Endodermal cell (in vitro differentiated cells): Measurements from ENCODE around the gene HNRNPAB. TPM values are rescaled to one million over a fixed set of nuclear protein-coding genes. Genes with fewer than 3 reads are reported as not detected.

Source experiments
- DNase-seq: peaks from one replicate; pipeline ENCODE4 v3.0.0-alpha.2; 2017
- H3K27ac ChIP-seq: 2 replicates; pipeline ENCODE4 v1.5.1; 2013; ENCODE audit warnings: mild to moderate bottlenecking, low read depth, low read length, moderate library complexity
- H3K27me3 ChIP-seq: 2 replicates; pipeline ENCODE4 v1.6.1; 2013; ENCODE audit warnings: mild to moderate bottlenecking, low read length, moderate library complexity; ENCODE audit not compliant: insufficient read depth, control insufficient read depth, poor library complexity, severe bottlenecking
- H3K36me3 ChIP-seq: 2 replicates; pipeline ENCODE4 v1.7.0; 2013; ENCODE audit warnings: mild to moderate bottlenecking, low read length, moderate library complexity; ENCODE audit not compliant: control insufficient read depth, insufficient read depth
- H3K4me1 ChIP-seq: one replicate; pipeline ENCODE4 v1.7.0; 2013; ENCODE audit warnings: low read length; ENCODE audit not compliant: control insufficient read depth, insufficient read depth
- H3K4me3 ChIP-seq: 2 replicates; pipeline ENCODE4 v1.5.1; 2013; ENCODE audit warnings: mild to moderate bottlenecking, low read length, moderate library complexity
- H3K9ac ChIP-seq: 2 replicates; pipeline ENCODE4 v1.6.1; 2013; ENCODE audit warnings: mild to moderate bottlenecking, low read length, moderate library complexity; ENCODE audit not compliant: poor library complexity, severe bottlenecking; ENCODE audit errors: extremely low read depth
- H3K9me3 ChIP-seq: 2 replicates; pipeline ENCODE4 v1.6.1; 2013; ENCODE audit warnings: mild to moderate bottlenecking, low read length, moderate library complexity; ENCODE audit not compliant: control insufficient read depth
- H3K27ac Mint-ChIP-seq: 2 replicates; pipeline ENCODE4 v1.8.0; 2020; ENCODE audit warnings: mixed read lengths
- H3K27me3 Mint-ChIP-seq: 2 replicates; pipeline ENCODE4 v1.8.0; 2021; ENCODE audit warnings: mild to moderate bottlenecking, mixed read lengths; ENCODE audit not compliant: insufficient read depth
- H3K36me3 Mint-ChIP-seq: 2 replicates; pipeline ENCODE4 v1.8.0; 2020; ENCODE audit warnings: low read depth, mixed read lengths
- H3K4me1 Mint-ChIP-seq: 2 replicates; pipeline ENCODE4 v1.8.0; 2020; ENCODE audit warnings: mixed read lengths
- H3K4me3 Mint-ChIP-seq: 2 replicates; pipeline ENCODE4 v1.8.0; 2020; ENCODE audit warnings: mild to moderate bottlenecking, moderate library complexity, mixed read lengths
- H3K9me3 Mint-ChIP-seq: 2 replicates; pipeline ENCODE4 v1.8.0; 2020; ENCODE audit warnings: mild to moderate bottlenecking, mixed read lengths
- WGBS, 2 experiments: methylation state at CpG; one replicate each; pipeline versions ENCODE4 v1.1.5 to v1.1.7; 2013; ENCODE audit warnings: missing lambda C conversion rate in 2 of 2, mixed read lengths in 1 of 2; ENCODE audit not compliant: insufficient coverage in 1 of 2, insufficient read length in 1 of 2; 5-methylcytosine and 5-hydroxymethylcytosine counted together
- total RNA-seq, 2 donors: library from RNA; stranded (reverse); fragmentation: NEBNext Ultra II Directional in 1 of 2; extraction: Animal tissue kit (Norgen Biotek cat#: 25700) in 1 of 2; gene quantifications; 2 replicates in 1 of 2; 3 replicates in 1 of 2; pipeline ENCODE4 v1.2.1, GENCODE V29; 2021
- TF ChIP-seq, protein P1 (sequence below): fragments of 200-600 bp; sonication (generic); conservative IDR thresholded peaks from 2 replicates; pipeline ENCODE4 v1.5.0; 2021; ENCODE audit warnings: antibody characterized with exemption, mild to moderate bottlenecking

The HNRNPAB gene
- total RNA-seq, 2 donors from 2014 or later, result 343 to 353 TPM

DNA sequence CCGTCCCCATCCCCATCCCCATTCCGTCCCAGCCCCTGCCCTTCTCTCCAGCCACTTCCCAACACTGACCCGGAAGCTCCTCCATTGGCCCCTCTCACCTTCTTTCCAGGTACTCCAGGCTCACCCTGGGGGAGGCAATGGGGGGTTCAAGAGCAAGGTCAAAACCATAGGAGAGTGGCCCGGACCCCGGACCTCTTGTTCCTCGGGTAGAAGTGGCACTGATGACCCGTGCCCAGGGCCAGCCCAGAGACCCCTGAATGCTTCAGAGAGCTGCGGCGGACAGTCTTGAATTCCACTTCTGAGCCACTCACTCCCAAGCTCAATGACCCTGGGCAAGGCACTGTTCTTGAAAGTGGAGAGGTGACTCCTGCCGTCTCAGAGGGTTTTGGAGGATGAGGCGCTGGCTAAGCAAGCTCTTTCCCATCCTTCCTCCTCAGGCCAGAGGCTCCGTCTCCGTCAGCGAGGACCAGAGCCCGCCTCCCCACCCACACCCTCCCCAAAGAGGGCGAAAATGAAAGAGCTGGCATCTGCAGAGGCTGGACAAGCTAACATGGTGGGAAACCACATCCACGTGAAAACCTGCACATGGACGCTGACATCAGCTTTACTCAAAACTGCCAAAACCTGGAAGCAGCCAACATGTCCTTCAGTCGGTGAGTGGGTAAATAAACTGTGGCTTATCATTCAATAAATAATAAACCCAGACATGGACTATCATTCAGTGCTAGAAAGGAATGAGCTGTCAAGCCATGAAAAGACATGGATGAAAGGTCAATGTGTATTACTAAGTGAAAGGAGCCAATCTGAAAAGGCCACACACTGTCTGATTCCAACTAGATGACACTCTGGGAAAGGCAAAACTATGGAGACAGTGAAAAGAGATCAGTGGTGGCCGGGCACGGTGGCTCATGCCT is 55.5 kb downstream of the HNRNPAB start:
- no peaks in the 10 kb centered on the region for H3K9me3 ChIP-seq
- H3K9ac ChIP-seq, result no peak overlapping the region
- Mint-ChIP-seq H3K9me3 (peaks cover 6% of the 10 kb centered on the region), H3K36me3 (peaks cover 25% of the 10 kb centered on the region), H3K4me3 (no peak overlapping the region), H3K27ac (no peak overlapping the region), H3K27me3 (peaks cover 3% of the 10 kb centered on the region), H3K4me1 (peaks cover 6% of the 10 kb centered on the region)
- H3K27me3 ChIP-seq, result no peaks in the 10 kb centered on the region
- H3K4me3 ChIP-seq, result no peak overlapping the region
- no peak overlapping the region for H3K27ac ChIP-seq
- TF ChIP-seq, protein P1, sequence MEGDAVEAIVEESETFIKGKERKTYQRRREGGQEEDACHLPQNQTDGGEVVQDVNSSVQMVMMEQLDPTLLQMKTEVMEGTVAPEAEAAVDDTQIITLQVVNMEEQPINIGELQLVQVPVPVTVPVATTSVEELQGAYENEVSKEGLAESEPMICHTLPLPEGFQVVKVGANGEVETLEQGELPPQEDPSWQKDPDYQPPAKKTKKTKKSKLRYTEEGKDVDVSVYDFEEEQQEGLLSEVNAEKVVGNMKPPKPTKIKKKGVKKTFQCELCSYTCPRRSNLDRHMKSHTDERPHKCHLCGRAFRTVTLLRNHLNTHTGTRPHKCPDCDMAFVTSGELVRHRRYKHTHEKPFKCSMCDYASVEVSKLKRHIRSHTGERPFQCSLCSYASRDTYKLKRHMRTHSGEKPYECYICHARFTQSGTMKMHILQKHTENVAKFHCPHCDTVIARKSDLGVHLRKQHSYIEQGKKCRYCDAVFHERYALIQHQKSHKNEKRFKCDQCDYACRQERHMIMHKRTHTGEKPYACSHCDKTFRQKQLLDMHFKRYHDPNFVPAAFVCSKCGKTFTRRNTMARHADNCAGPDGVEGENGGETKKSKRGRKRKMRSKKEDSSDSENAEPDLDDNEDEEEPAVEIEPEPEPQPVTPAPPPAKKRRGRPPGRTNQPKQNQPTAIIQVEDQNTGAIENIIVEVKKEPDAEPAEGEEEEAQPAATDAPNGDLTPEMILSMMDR, result no peak
- H3K4me1 ChIP-seq, result no peaks in the 10 kb centered on the region
- WGBS, 2 experiments, result 88% methylated on average over 11 to 21 of the region's 21 CpGs
- no peak for DNase-seq
- H3K36me3 ChIP-seq, result no peaks in the 10 kb centered on the region

Other genes starting within 250 kb of the HNRNPAB start
- not detected for gene PROP1, start 208.3 kb upstream of the HNRNPAB start, total RNA-seq
- gene N4BP3, start 91.0 kb upstream of the HNRNPAB start, total RNA-seq, result 10 to 100 TPM; 12.7 to 15.2 TPM
- 10 to 100 TPM; 36.0 to 36.9 TPM for gene RMND5B, start 73.5 kb upstream of the HNRNPAB start, total RNA-seq
- 100 to 1,000 TPM; 174 to 176 TPM for gene NHP2, start 50.6 kb upstream of the HNRNPAB start, total RNA-seq
- not detected for gene GMCL2, start 17.2 kb upstream of the HNRNPAB start, total RNA-seq
- gene PHYKPL, start 28.3 kb downstream of the HNRNPAB start, total RNA-seq, result 10 to 100 TPM; 59.9 to 82.5 TPM